Transverse colon (tissue), 4 donors: Measurements from ENCODE around the gene MAGI2. TPM values are rescaled to one million over a fixed set of nuclear protein-coding genes. Genes with fewer than 3 reads are reported as not detected.

Source experiments
- DNase-seq: peaks from one replicate; pipeline ENCODE4 v3.0.0-alpha.2; 2019
- H3K27ac ChIP-seq, 4 donors: fragments of 200-600 bp; sonication (generic); 2 replicates each; pipeline ENCODE4 v1.5.1; 2016 to 2018; ENCODE audit warnings: inconsistent platforms in 4 of 4
- H3K27me3 ChIP-seq: fragments of 200-600 bp; sonication (generic); 2 replicates; pipeline ENCODE4 v1.5.1; 2017; ENCODE audit warnings: inconsistent platforms
- H3K36me3 ChIP-seq, 4 donors: fragments of 200-600 bp; sonication (generic); 2 replicates each; pipeline ENCODE4 v1.5.1; 2017 to 2019; ENCODE audit warnings: inconsistent platforms in 4 of 4
- H3K4me1 ChIP-seq, 4 donors: fragments of 200-600 bp; sonication (generic); 2 replicates each; pipeline ENCODE4 v1.5.1; 2017 to 2020; ENCODE audit warnings: inconsistent platforms in 4 of 4
- H3K4me3 ChIP-seq, 4 donors: fragments of 200-600 bp; sonication (generic); 1 replicate in 1 of 4; 2 replicates in 3 of 4; pipeline versions ENCODE4 v1.5.1 to v1.6.1; 2017 to 2019; ENCODE audit warnings: inconsistent platforms in 4 of 4
- H3K9me3 ChIP-seq, 2 donors: fragments of 200-600 bp; sonication (generic); 2 replicates each; pipeline ENCODE4 v1.5.1; 2017 to 2019; ENCODE audit warnings: inconsistent platforms in 2 of 2
- EP300 ChIP-seq: sonication (generic); formaldehyde crosslinking; IDR thresholded peaks from one replicate; pipeline ENCODE4 v1.6.1; 2017; ENCODE audit warnings: antibody characterized with exemption, low read depth
- POLR2A ChIP-seq: fragments of 450-650 bp; IDR thresholded peaks from one replicate; pipeline ENCODE4 v1.6.1; 2016; ENCODE audit warnings: antibody characterized with exemption, mild to moderate bottlenecking, moderate library complexity
- POLR2AphosphoS5 ChIP-seq, 3 donors: sonication (generic); formaldehyde crosslinking; IDR thresholded peaks; one replicate each; pipeline ENCODE4 v1.6.1; 2016; ENCODE audit warnings: antibody characterized with exemption in 3 of 3
- WGBS, 2 donors: methylation state at CpG; one replicate each; pipeline ENCODE4 v1.1.5; 2018; ENCODE audit warnings: low coverage in 1 of 2; 5-methylcytosine and 5-hydroxymethylcytosine counted together
- in situ Hi-C, 4 donors: fragments of 200-750 bp; cut with MboI; loops; one replicate each; pipeline versions ENCODE4 v1.15.0 to v1.15.1; 2017; ENCODE audit warnings: low sequenced_read_pairs in 3 of 4, low pct_ligation_motif_present in 1 of 4, low pct_unique_long_range_greater_than_20kb in 1 of 4
- intact Hi-C: fragments of 100-400 bp; cut with DNase I; formaldehyde crosslinking; loops from one replicate; pipeline ENCODE4 v1.15.1; 2023; ENCODE audit warnings: low total_unique reads
- total RNA-seq, 4 donors: library from RNA; depleted of rRNA; stranded (reverse); fragments of >200 nt; gene quantifications; one replicate each; pipeline ENCODE4 v1.1.0, GENCODE V29; 2016
- TF ChIP-seq, protein P1 (sequence below), 5 experiments: fragments of 200-600 bp in 3 of 5; fragments of 450-650 bp in 2 of 5; sonication (generic) in 3 of 5; IDR thresholded peaks; 1 replicate in 2 of 5; 2 replicates in 3 of 5; pipeline ENCODE4 v1.5.1; 2016 to 2017; ENCODE audit warnings: antibody characterized with exemption in 5 of 5, inconsistent platforms in 3 of 5, mild to moderate bottlenecking in 2 of 5, moderate library complexity in 1 of 5

MAGI2 gene
- total RNA-seq, 4 donors from 2014 or later: 1.6 to 9.7 (median 4.1) TPM

DNA sequence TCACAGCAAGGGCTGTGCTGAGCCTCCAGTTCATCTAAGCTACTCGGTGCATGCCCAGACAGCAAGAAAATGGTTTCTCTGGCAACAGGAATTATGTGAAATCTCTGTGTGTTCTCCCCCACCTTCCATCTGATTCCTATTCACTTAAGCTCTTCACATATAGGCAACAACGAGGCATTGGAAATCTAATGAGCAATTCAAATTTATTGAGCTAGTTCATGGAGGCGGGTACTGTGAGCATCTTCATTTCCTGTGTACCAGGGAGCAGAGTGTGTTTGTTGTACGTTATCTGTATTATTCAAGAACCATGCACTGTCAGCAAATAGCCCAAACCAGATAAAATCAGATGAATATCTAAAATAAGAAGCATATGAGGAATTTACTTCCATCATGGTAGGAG lies 739.1 kb downstream of the MAGI2 start:
- Histone ChIP-seq H3K4me3 (no peak overlapping the region), H3K27me3 (no peaks in the 10 kb centered on the region), H3K36me3 (no peaks in the 10 kb centered on the region), H3K4me1 (no peaks in the 10 kb centered on the region), H3K9me3 (no peaks in the 10 kb centered on the region), H3K27ac (no peak overlapping the region)
- in situ Hi-C loops (no loop called here), intact Hi-C loops (no loop called here)
- 68 to 81% methylated on average over 3 to 4 of the region's 4 CpGs for WGBS, 2 donors
- TF ChIP-seq POLR2AphosphoS5 (IDR thresholded peaks at IDR 0.05) (no peak), EP300 (no peak), POLR2A (no peak)
- TF ChIP-seq, protein P1, sequence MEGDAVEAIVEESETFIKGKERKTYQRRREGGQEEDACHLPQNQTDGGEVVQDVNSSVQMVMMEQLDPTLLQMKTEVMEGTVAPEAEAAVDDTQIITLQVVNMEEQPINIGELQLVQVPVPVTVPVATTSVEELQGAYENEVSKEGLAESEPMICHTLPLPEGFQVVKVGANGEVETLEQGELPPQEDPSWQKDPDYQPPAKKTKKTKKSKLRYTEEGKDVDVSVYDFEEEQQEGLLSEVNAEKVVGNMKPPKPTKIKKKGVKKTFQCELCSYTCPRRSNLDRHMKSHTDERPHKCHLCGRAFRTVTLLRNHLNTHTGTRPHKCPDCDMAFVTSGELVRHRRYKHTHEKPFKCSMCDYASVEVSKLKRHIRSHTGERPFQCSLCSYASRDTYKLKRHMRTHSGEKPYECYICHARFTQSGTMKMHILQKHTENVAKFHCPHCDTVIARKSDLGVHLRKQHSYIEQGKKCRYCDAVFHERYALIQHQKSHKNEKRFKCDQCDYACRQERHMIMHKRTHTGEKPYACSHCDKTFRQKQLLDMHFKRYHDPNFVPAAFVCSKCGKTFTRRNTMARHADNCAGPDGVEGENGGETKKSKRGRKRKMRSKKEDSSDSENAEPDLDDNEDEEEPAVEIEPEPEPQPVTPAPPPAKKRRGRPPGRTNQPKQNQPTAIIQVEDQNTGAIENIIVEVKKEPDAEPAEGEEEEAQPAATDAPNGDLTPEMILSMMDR (IDR thresholded peaks at IDR 0.05): no peak
- no peak for DNase-seq

DNA sequence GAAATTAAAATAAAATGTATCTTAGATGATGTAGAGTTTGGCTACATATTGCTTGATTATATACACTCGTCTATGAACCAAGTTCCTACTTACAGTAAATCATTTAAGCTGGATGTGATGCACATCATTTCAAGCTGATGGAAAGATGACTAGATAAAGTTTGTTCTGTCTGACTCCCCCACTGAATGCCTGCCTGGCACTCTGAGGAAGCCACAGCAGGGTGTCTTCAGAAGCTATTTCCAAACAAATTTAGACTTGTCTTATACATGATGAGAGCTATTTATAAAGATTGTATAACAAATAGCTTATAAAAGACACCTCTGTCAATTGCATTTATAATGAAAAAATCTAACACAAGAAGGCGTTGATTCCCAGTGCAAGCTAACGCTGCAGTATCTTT lies 741.4 kb downstream of the MAGI2 start:
- DNase-seq: no peak
- H3K4me3 ChIP-seq: no peak overlapping the region
- intact Hi-C loops (no loop called here), in situ Hi-C loops (no loop called here)
- 76 to 81% methylated on average over 3 of the region's 3 CpGs for WGBS, 2 donors
- no peak for TF ChIP-seq EP300
- TF ChIP-seq POLR2A: no peak
- TF ChIP-seq, protein P1 (IDR thresholded peaks at IDR 0.05): no peak
- no peak for TF ChIP-seq POLR2AphosphoS5 (IDR thresholded peaks at IDR 0.05)
- H3K27ac ChIP-seq: no peak overlapping the region
- no peaks in the 10 kb centered on the region for H3K9me3 ChIP-seq
- H3K4me1 ChIP-seq: no peaks in the 10 kb centered on the region
- H3K27me3 ChIP-seq: no peaks in the 10 kb centered on the region
- no peaks in the 10 kb centered on the region for H3K36me3 ChIP-seq

DNA sequence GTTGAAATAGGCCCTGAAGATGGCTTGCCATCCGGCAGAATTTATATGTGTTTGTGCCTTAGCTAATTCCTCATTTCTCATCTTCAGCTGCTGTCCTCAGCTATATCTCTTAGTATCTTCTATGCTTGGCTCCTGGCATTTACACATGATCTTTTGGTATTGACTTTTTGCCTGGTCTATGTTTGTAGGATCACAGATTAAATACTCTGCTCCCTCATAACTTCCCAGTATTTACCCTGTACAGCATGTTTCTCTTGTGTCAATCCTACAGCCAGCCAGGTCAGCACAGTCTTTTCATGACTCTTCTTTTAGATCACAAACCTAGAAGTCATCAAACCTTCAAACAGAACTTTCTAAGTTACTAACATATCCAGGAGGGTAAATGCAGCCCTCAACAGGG lies 743.8 kb downstream of the MAGI2 start:
- DNase-seq: no peak
- 88 to 97% methylated on average over 1 of the region's 1 CpG for WGBS, 2 donors
- Histone ChIP-seq H3K4me3 (no peak overlapping the region), H3K36me3 (no peaks in the 10 kb centered on the region), H3K9me3 (no peaks in the 10 kb centered on the region), H3K27me3 (no peaks in the 10 kb centered on the region), H3K4me1 (no peaks in the 10 kb centered on the region), H3K27ac (no peak overlapping the region)
- intact Hi-C loops (no loop called here), in situ Hi-C loops (no loop called here)
- no peak for TF ChIP-seq POLR2AphosphoS5 (IDR thresholded peaks at IDR 0.05)
- TF ChIP-seq, protein P1 (IDR thresholded peaks at IDR 0.05): no peak
- TF ChIP-seq EP300: no peak
- no peak for TF ChIP-seq POLR2A

DNA sequence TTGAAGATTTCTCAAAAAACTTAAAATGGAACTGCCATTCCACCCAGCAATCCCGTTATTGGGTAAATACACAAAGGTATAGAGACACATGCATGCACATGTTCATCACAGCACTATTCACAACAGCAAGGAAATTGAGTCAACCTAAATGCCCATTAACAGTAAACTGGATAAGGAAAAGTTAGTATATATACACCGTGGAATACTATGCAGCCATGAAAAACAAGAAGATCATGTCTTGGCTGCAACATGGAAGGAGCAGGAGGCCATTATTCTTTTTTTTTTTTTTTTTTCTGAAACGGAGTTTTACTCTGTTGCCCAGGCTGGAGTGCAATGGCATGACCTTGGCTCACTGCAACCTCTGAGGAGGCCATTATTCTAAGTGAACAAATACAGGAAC lies 749.0 kb downstream of the MAGI2 start:
- H3K27ac ChIP-seq: no peak overlapping the region
- H3K9me3 ChIP-seq: no peaks in the 10 kb centered on the region
- no peak overlapping the region for H3K4me3 ChIP-seq
- 72 to 85% methylated on average over 3 of the region's 3 CpGs for WGBS, 2 donors
- intact Hi-C loops: no loop called here
- no peaks in the 10 kb centered on the region for H3K4me1 ChIP-seq
- in situ Hi-C loops: no loop called here
- no peaks in the 10 kb centered on the region for H3K36me3 ChIP-seq
- no peaks in the 10 kb centered on the region for H3K27me3 ChIP-seq
- TF ChIP-seq POLR2AphosphoS5 (IDR thresholded peaks at IDR 0.05) (no peak), POLR2A (no peak), EP300 (no peak)
- TF ChIP-seq, protein P1 (IDR thresholded peaks at IDR 0.05): no peak
- no peak for DNase-seq
